ENCODE results near the gene TRNAU1AP.

The TRNAU1AP gene

DNA sequence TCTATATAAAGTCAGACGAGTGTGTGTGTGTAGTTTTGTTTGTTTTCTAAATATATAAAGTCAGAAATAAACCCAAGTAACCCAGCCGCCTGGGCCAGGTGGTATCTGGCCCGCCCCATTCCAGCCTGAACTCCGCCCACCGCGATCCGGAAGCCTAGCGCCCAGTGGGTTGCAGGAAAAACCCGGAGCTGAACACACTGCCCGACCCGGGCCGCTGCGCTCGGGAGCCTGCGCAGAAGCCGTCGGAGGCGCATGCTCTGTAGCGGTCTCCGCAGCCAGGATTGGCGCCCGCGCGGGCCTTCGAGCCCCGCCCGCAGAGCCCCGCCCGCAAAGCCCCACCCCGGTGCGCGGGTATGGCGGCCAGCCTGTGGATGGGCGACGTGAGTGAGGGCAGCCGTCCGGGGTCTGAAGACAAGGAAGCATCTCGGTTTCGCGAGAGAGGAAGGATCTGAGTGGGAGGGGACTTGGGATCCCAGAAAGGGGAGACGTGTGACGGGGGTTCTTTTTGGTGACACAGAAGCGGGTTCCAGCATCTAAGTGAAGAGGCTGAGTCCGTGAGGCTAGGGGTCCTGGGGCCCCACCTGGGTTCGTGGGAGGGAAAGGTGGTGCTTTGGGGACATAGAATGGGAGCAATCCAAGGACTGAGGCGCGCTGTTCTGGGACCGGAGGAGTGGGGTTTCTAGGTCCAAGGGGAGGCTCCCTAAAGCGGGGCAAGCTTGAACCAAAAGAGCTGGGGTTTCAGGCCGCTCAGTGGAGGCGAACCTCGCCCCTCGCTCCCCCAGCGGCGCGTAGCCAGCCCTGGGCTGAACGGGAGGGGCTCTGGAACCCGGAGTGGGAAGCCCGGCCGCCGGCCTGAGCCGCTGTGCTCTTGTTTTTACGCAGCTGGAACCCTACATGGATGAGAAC is at the start of gene TRNAU1AP:
TSS of gene TRNAU1AP (plus strand) at position 328 of the 906 bp plus-strand sequence. CDS start at position 354, 26 bp downstream.
- Histone ChIP-seq H3K27me3 (ENCODE audit: control insufficient read depth, insufficient read depth, low read length) (no peaks in the 10 kb centered on the region), H3K4me3 (ENCODE audit: low read length) (peak within 1 kb of the TSS; percentile 89), H3K9me3 (ENCODE audit: control insufficient read depth, low read length) (no peaks in the 10 kb centered on the region), H3K9ac (ENCODE audit: low read length) (peak within 1 kb of the TSS; percentile 91), H3K36me3 (ENCODE audit: control insufficient read depth, insufficient read depth, low read length) (no peaks in the 10 kb centered on the region), H3K4me1 (ENCODE audit: control insufficient read depth, insufficient read depth, low read length) (no peaks in the 10 kb centered on the region)

DNA sequence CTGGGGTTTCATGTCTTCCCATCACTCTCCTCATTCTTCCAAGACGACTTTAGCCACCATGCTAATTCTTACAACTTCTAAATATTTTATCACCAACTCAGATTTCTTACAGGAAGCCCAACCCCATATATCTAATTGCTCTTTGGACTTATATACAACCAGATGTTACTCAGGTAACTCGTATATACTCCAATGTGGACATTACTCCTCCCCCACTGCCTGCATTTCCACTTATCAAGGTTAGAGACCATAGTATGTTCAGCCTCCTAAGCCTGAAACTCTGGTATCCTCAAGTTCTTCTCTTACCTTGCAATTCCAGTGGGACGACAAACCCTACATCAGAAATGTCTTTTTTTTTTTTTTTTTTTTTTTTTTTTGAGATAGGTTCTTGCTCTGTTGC is 49.8 kb upstream of the TRNAU1AP start:
- Histone ChIP-seq H3K27me3 (ENCODE audit: control insufficient read depth, insufficient read depth, low read length) (no peaks in the 10 kb centered on the region), H3K9ac (ENCODE audit: low read length) (peak overlapping the region; percentile 25), H3K4me1 (ENCODE audit: control insufficient read depth, insufficient read depth, low read length) (peaks cover 28% of the 10 kb centered on the region), H3K9me3 (ENCODE audit: control insufficient read depth, low read length) (no peaks in the 10 kb centered on the region), H3K36me3 (ENCODE audit: control insufficient read depth, insufficient read depth, low read length) (peaks cover 8% of the 10 kb centered on the region), H3K4me3 (ENCODE audit: low read length) (no peak overlapping the region)

- H3K27me3 ChIP-seq (ENCODE audit: control insufficient read depth, insufficient read depth, low read length), result no peaks in the 10 kb centered on the region
- peak within 1 kb of the TSS; percentile 67 for H3K9ac ChIP-seq (ENCODE audit: low read length)
- H3K4me1 ChIP-seq (ENCODE audit: control insufficient read depth, insufficient read depth, low read length), result peaks cover 48% of the 10 kb centered on the region
- no peaks in the 10 kb centered on the region for H3K9me3 ChIP-seq (ENCODE audit: control insufficient read depth, low read length)
- peak within 1 kb of the TSS; percentile 64 for H3K4me3 ChIP-seq (ENCODE audit: low read length)
- peaks cover 26% of the 10 kb centered on the region for H3K36me3 ChIP-seq (ENCODE audit: control insufficient read depth, insufficient read depth, low read length)
Measured at GRCh38 chr1:28505406-28506187, 47.3 kb upstream of the TRNAU1AP start, which contains the start of gene RCC1. Gene RCC1 (plus strand): TSS chr1:28506043. CDS start chr1:28529867, 23,824 bp downstream.

GRCh38 chr1:28506907-28507246 is 46.0 kb upstream of the TRNAU1AP start:
- H3K4me1 ChIP-seq (ENCODE audit: control insufficient read depth, insufficient read depth, low read length), result peaks cover 42% of the 10 kb centered on the region
- H3K27me3 ChIP-seq (ENCODE audit: control insufficient read depth, insufficient read depth, low read length), result no peaks in the 10 kb centered on the region
- H3K9me3 ChIP-seq (ENCODE audit: control insufficient read depth, low read length), result no peaks in the 10 kb centered on the region
- H3K36me3 ChIP-seq (ENCODE audit: control insufficient read depth, insufficient read depth, low read length), result peaks cover 32% of the 10 kb centered on the region
- H3K4me3 ChIP-seq (ENCODE audit: low read length), result peak overlapping the region; percentile 64
- H3K9ac ChIP-seq (ENCODE audit: low read length), result peak overlapping the region; percentile 67

GRCh38 chr1:28507247-28507645 is 45.6 kb upstream of the TRNAU1AP start:
- H3K9me3 ChIP-seq (ENCODE audit: control insufficient read depth, low read length), result no peaks in the 10 kb centered on the region
- peak overlapping the region; percentile 64 for H3K4me3 ChIP-seq (ENCODE audit: low read length)
- peak overlapping the region; percentile 67 for H3K9ac ChIP-seq (ENCODE audit: low read length)
- H3K4me1 ChIP-seq (ENCODE audit: control insufficient read depth, insufficient read depth, low read length), result peaks cover 39% of the 10 kb centered on the region
- H3K27me3 ChIP-seq (ENCODE audit: control insufficient read depth, insufficient read depth, low read length), result no peaks in the 10 kb centered on the region
- H3K36me3 ChIP-seq (ENCODE audit: control insufficient read depth, insufficient read depth, low read length), result peaks cover 32% of the 10 kb centered on the region

- Histone ChIP-seq H3K27me3 (ENCODE audit: control insufficient read depth, insufficient read depth, low read length) (no peaks in the 10 kb centered on the region), H3K36me3 (ENCODE audit: control insufficient read depth, insufficient read depth, low read length) (peaks cover 32% of the 10 kb centered on the region), H3K9me3 (ENCODE audit: control insufficient read depth, low read length) (no peaks in the 10 kb centered on the region), H3K4me1 (ENCODE audit: control insufficient read depth, insufficient read depth, low read length) (peaks cover 33% of the 10 kb centered on the region), H3K4me3 (ENCODE audit: low read length) (peak overlapping the region; percentile 32), H3K9ac (ENCODE audit: low read length) (peak overlapping the region; percentile 67)
Measured at GRCh38 chr1:28507646-28508434, 45.0 kb upstream of the TRNAU1AP start.

DNA sequence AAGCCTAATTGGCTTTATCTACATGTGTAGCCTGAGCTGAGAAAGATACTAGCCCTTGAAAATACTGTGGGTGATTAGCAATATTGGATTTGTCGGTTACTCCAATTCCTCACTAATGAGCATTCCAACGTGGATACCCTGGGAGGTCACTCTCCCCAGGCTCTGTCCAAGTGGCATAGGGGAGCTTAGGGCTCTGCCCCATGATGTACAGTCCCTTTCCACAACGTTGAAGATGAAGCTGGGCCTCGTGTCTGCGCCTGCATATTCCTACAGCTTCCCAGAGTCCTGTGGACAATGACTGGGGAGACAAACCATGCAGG is 44.5 kb upstream of the TRNAU1AP start:
- Histone ChIP-seq H3K36me3 (ENCODE audit: control insufficient read depth, insufficient read depth, low read length) (peaks cover 32% of the 10 kb centered on the region), H3K4me1 (ENCODE audit: control insufficient read depth, insufficient read depth, low read length) (peaks cover 32% of the 10 kb centered on the region), H3K27me3 (ENCODE audit: control insufficient read depth, insufficient read depth, low read length) (no peaks in the 10 kb centered on the region), H3K9me3 (ENCODE audit: control insufficient read depth, low read length) (no peaks in the 10 kb centered on the region), H3K4me3 (ENCODE audit: low read length) (peak overlapping the region; percentile 32), H3K9ac (ENCODE audit: low read length) (peak overlapping the region; percentile 67)

DNA sequence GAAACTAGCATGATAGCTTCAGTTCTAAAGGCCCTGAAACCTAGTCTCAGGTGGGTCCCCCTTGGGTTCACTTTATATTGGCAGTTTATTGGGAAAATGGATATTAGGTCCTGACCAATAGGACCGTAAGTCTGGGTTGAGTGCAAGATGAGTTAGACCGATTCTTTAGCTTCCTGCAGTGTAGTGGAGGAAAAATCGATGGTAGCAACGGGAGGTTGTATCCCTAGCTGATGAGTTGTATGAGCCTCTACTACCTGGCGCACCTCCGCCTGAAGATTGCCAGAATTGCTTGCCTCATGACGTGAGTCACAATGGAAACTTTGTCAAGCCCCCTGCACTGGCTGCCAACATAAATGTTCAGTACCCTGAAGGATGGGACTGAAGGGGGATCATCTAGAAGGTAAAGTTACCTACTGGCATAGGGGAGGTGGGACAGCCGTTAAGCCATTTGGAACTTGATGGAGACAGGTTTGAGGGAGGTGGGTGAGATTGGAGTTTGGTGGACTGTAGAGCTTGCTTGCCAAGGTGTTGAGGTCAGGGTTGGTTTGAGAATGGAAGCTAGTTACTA is 43.1 kb upstream of the TRNAU1AP start:
- Histone ChIP-seq H3K4me3 (ENCODE audit: low read length) (no peak overlapping the region), H3K9ac (ENCODE audit: low read length) (peak overlapping the region; percentile 67)

DNA sequence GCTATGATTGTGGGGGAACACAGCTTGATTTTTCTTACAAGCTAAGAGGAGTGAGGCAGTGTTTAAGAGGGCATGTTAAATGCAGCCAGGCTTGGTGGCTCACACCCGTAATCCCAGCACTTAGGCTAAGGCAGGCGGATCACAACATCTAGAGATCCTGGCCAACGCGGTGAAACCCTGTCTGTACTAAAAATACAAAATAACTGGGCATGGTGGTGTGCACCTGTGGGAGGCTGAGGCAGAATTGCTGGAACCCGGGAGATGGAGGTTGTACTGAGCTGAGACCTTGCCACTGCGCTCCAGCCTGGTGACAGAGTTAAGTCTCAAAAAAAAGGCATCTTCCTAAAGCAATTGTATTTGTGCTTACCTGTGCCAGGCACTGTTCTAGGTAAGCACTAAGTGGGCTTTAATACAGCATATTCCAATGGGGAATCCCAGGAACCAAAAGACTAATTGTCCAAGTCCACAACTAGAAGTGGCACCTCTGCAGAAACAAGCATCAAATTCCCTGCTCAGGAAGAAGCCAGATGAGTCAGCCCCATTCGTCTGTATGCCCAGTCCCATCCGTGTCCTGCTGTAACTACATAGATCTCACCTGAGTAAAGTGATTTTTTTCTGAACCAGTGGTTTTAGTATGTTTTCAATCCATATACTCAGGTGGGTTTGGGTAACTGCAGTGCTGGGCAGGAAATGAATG is 42.5 kb upstream of the TRNAU1AP start:
- Histone ChIP-seq H3K27me3 (ENCODE audit: control insufficient read depth, insufficient read depth, low read length) (no peaks in the 10 kb centered on the region), H3K4me1 (ENCODE audit: control insufficient read depth, insufficient read depth, low read length) (peaks cover 32% of the 10 kb centered on the region), H3K9ac (ENCODE audit: low read length) (peak overlapping the region; percentile 67), H3K36me3 (ENCODE audit: control insufficient read depth, insufficient read depth, low read length) (peaks cover 32% of the 10 kb centered on the region), H3K9me3 (ENCODE audit: control insufficient read depth, low read length) (no peaks in the 10 kb centered on the region), H3K4me3 (ENCODE audit: low read length) (no peak overlapping the region)

More for the DNA sequence above, 43.1 kb upstream of the TRNAU1AP start:
- peaks cover 32% of the 10 kb centered on the region for H3K4me1 ChIP-seq (ENCODE audit: control insufficient read depth, insufficient read depth, low read length)
- H3K9me3 ChIP-seq (ENCODE audit: control insufficient read depth, low read length), result no peaks in the 10 kb centered on the region
- H3K36me3 ChIP-seq (ENCODE audit: control insufficient read depth, insufficient read depth, low read length), result peaks cover 32% of the 10 kb centered on the region
- no peaks in the 10 kb centered on the region for H3K27me3 ChIP-seq (ENCODE audit: control insufficient read depth, insufficient read depth, low read length)

GRCh38 chr1:28510970-28511440 is 41.9 kb upstream of the TRNAU1AP start:
- H3K36me3 ChIP-seq (ENCODE audit: control insufficient read depth, insufficient read depth, low read length), result peaks cover 32% of the 10 kb centered on the region
- no peaks in the 10 kb centered on the region for H3K9me3 ChIP-seq (ENCODE audit: control insufficient read depth, low read length)
- H3K27me3 ChIP-seq (ENCODE audit: control insufficient read depth, insufficient read depth, low read length), result no peaks in the 10 kb centered on the region
- peaks cover 32% of the 10 kb centered on the region for H3K4me1 ChIP-seq (ENCODE audit: control insufficient read depth, insufficient read depth, low read length)
- no peak overlapping the region for H3K4me3 ChIP-seq (ENCODE audit: low read length)
- no peak overlapping the region for H3K9ac ChIP-seq (ENCODE audit: low read length)

DNA sequence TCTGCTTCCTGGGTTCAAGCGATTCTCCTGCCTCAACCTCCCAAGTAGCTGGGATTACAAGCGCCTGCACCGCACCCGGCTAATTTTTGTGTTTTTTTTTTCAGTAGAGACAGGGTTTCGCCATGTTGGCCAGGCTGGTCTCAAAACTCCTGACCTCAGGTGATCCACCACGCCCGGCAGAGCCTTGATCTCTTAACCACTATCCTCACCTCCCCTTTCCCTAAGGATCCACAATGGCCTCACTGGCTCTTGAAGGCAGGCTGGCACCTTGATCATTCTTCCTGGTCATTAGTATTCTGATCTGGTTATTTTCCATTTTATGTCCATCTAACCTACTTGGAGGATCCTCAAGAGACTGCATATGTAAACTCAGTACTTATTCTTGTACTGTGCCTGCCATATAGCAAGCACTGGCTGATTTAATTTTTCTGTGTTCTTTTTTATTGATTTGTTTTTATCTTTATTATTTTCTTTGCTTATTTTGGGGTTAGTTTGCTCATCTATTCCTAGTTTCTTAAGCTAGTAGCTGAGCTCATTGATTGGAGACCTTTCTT is 40.8 kb upstream of the TRNAU1AP start:
- H3K36me3 ChIP-seq (ENCODE audit: control insufficient read depth, insufficient read depth, low read length), result peaks cover 30% of the 10 kb centered on the region
- H3K4me1 ChIP-seq (ENCODE audit: control insufficient read depth, insufficient read depth, low read length), result peaks cover 32% of the 10 kb centered on the region
- H3K27me3 ChIP-seq (ENCODE audit: control insufficient read depth, insufficient read depth, low read length), result no peaks in the 10 kb centered on the region
- H3K4me3 ChIP-seq (ENCODE audit: low read length), result no peak overlapping the region
- H3K9ac ChIP-seq (ENCODE audit: low read length), result no peak overlapping the region
- H3K9me3 ChIP-seq (ENCODE audit: control insufficient read depth, low read length), result no peaks in the 10 kb centered on the region
